Measurements from ENCODE around the gene GNB2.
"Not testable (repeated sequence)": the region's sequence is repeated elsewhere in the genome, so short reads cannot be mapped to it uniquely, and the experiment has no call there.

The GNB2 gene

DNA sequence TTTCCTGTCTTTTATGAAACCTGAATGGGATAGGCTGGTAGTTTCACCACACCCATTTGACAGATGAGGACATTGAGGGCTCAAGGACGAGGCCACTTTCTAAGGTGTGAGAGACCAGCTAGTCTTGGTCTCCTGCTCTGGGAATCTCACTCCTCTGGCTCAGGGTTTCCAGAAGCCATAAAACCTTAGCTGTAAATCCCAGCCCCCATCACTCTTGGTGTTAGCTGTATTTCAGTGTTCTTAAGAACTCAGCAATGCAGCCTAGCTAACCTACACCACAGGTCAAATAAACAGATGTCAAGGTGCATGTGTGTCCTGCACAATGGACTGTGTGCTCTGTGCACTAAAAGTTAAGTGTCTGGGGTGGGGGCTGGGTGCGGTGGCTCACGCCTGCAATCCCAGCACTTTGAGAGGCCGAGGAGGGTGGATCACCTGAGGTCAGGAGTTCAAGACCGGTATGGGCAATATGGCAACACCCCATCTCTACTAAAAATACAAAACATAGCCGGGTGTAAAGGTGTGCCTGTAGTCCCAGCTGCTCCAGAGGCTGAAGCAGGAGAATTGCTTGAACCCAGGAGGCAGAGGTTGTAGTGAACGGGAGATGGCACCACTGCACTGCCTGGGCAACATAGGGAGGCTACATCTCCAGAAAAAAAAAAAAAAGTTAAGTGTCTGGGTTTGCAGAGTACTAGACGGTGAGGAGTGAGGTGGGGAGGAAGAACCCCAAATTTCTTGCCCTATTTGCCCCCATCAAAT, 46.2 kb downstream of the GNB2 start:
- Histone ChIP-seq H3K27ac (ENCODE audit: low read depth in 2 of 2, low read length in 2 of 2) (no peak overlapping the region), H3K36me3 (ENCODE audit: control insufficient read depth in 2 of 2, insufficient read depth in 2 of 2, low read length in 2 of 2) (no peaks in the 10 kb centered on the region), H3K9me3 (ENCODE audit: control insufficient read depth in 2 of 2, low read length in 2 of 2) (no peaks in the 10 kb centered on the region), H3K9ac (ENCODE audit: low read depth in 1 of 2, low read length in 2 of 2) (no peak overlapping the region), H3K27me3 (ENCODE audit: control insufficient read depth in 2 of 2, insufficient read depth in 2 of 2, low read length in 2 of 2) (peaks cover 30 to 34% of the 10 kb centered on the region in 2 donors), H3K4me1 (ENCODE audit: control insufficient read depth in 2 of 2, insufficient read depth in 2 of 2, low read length in 2 of 2) (peaks cover 0 to 3% of the 10 kb centered on the region in 2 donors), H3K4me3 (ENCODE audit: low read length in 2 of 2) (no peak overlapping the region)

DNA sequence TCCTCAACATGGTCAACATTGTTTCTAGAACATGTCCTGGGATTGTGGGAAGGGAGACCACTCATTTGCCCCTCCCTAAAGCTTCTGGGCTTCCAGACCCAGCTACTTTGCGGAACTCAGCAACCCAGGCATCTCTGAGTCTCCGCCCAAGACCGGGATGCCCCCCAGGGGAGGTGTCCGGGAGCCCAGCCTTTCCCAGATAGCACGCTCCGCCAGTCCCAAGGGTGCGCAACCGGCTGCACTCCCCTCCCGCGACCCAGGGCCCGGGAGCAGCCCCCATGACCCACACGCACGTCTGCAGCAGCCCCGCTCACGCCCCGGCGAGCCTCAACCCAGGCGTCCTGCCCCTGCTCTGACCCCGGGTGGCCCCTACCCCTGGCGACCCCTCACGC, 46.7 kb downstream of the GNB2 start, which contains the start of gene EPO:
Gene EPO, plus strand, starts transcription at position 190 of the 392 bp plus-strand sequence. CDS start 513 bp downstream, outside the sequence.
- Histone ChIP-seq H3K4me3 (ENCODE audit: low read length in 2 of 2) (no peak within 1 kb of the TSS), H3K27me3 (ENCODE audit: control insufficient read depth in 2 of 2, insufficient read depth in 2 of 2, low read length in 2 of 2) (peaks cover 30 to 34% of the 10 kb centered on the region in 2 donors)

DNA sequence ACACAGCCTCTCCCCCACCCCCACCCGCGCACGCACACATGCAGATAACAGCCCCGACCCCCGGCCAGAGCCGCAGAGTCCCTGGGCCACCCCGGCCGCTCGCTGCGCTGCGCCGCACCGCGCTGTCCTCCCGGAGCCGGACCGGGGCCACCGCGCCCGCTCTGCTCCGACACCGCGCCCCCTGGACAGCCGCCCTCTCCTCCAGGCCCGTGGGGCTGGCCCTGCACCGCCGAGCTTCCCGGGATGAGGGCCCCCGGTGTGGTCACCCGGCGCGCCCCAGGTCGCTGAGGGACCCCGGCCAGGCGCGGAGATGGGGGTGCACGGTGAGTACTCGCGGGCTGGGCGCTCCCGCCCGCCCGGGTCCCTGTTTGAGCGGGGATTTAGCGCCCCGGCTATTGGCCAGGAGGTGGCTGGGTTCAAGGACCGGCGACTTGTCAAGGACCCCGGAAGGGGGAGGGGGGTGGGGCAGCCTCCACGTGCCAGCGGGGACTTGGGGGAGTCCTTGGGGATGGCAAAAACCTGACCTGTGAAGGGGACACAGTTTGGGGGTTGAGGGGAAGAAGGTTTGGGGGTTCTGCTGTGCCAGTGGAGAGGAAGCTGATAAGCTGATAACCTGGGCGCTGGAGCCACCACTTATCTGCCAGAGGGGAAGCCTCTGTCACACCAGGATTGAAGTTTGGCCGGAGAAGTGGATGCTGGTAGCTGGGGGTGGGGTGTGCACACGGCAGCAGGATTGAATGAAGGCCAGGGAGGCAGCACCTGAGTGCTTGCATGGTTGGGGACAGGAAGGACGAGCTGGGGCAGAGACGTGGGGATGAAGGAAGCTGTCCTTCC, 47.3 kb downstream of the GNB2 start:
- Histone ChIP-seq H3K9me3 (ENCODE audit: control insufficient read depth in 2 of 2, low read length in 2 of 2) (no peaks in the 10 kb centered on the region), H3K36me3 (ENCODE audit: control insufficient read depth in 2 of 2, insufficient read depth in 2 of 2, low read length in 2 of 2) (no peaks in the 10 kb centered on the region), H3K27ac (ENCODE audit: low read depth in 2 of 2, low read length in 2 of 2) (no peak overlapping the region), H3K27me3 (ENCODE audit: control insufficient read depth in 2 of 2, insufficient read depth in 2 of 2, low read length in 2 of 2) (peaks cover 30 to 34% of the 10 kb centered on the region in 2 donors), H3K9ac (ENCODE audit: low read depth in 1 of 2, low read length in 2 of 2) (no peak overlapping the region), H3K4me1 (ENCODE audit: control insufficient read depth in 2 of 2, insufficient read depth in 2 of 2, low read length in 2 of 2) (peaks cover 3 to 5% of the 10 kb centered on the region in 2 donors), H3K4me3 (ENCODE audit: low read length in 2 of 2) (no peak overlapping the region)

More for the DNA sequence above, 46.7 kb downstream of the GNB2 start, which contains the start of gene EPO:
- Histone ChIP-seq H3K4me1 (ENCODE audit: control insufficient read depth in 2 of 2, insufficient read depth in 2 of 2, low read length in 2 of 2) (peaks cover 3% of the 10 kb centered on the region in 2 donors), H3K9ac (ENCODE audit: low read depth in 1 of 2, low read length in 2 of 2) (no peak within 1 kb of the TSS), H3K9me3 (ENCODE audit: control insufficient read depth in 2 of 2, low read length in 2 of 2) (no peaks in the 10 kb centered on the region), H3K36me3 (ENCODE audit: control insufficient read depth in 2 of 2, insufficient read depth in 2 of 2, low read length in 2 of 2) (no peaks in the 10 kb centered on the region), H3K27ac (ENCODE audit: low read depth in 2 of 2, low read length in 2 of 2) (no peak within 1 kb of the TSS)

DNA sequence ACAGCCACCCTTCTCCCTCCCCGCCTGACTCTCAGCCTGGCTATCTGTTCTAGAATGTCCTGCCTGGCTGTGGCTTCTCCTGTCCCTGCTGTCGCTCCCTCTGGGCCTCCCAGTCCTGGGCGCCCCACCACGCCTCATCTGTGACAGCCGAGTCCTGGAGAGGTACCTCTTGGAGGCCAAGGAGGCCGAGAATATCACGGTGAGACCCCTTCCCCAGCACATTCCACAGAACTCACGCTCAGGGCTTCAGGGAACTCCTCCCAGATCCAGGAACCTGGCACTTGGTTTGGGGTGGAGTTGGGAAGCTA, 47.9 kb downstream of the GNB2 start:
- Histone ChIP-seq H3K9ac (ENCODE audit: low read depth in 1 of 2, low read length in 2 of 2) (no peak overlapping the region), H3K27ac (ENCODE audit: low read depth in 2 of 2, low read length in 2 of 2) (no peak overlapping the region), H3K27me3 (ENCODE audit: control insufficient read depth in 2 of 2, insufficient read depth in 2 of 2, low read length in 2 of 2) (peaks cover 30 to 34% of the 10 kb centered on the region in 2 donors), H3K4me3 (ENCODE audit: low read length in 2 of 2) (no peak overlapping the region), H3K36me3 (ENCODE audit: control insufficient read depth in 2 of 2, insufficient read depth in 2 of 2, low read length in 2 of 2) (no peaks in the 10 kb centered on the region), H3K4me1 (ENCODE audit: control insufficient read depth in 2 of 2, insufficient read depth in 2 of 2, low read length in 2 of 2) (peaks cover 3 to 5% of the 10 kb centered on the region in 2 donors), H3K9me3 (ENCODE audit: control insufficient read depth in 2 of 2, low read length in 2 of 2) (no peaks in the 10 kb centered on the region)

DNA sequence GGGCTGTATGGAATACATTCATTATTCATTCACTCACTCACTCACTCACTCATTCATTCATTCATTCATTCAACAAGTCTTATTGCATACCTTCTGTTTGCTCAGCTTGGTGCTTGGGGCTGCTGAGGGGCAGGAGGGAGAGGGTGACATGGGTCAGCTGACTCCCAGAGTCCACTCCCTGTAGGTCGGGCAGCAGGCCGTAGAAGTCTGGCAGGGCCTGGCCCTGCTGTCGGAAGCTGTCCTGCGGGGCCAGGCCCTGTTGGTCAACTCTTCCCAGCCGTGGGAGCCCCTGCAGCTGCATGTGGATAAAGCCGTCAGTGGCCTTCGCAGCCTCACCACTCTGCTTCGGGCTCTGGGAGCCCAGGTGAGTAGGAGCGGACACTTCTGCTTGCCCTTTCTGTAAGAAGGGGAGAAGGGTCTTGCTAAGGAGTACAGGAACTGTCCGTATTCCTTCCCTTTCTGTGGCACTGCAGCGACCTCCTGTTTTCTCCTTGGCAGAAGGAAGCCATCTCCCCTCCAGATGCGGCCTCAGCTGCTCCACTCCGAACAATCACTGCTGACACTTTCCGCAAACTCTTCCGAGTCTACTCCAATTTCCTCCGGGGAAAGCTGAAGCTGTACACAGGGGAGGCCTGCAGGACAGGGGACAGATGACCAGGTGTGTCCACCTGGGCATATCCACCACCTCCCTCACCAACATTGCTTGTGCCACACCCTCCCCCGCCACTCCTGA, 49.1 kb downstream of the GNB2 start:
- H3K36me3 ChIP-seq (ENCODE audit: control insufficient read depth in 2 of 2, insufficient read depth in 2 of 2, low read length in 2 of 2): no peaks in the 10 kb centered on the region
- no peaks in the 10 kb centered on the region for H3K9me3 ChIP-seq (ENCODE audit: control insufficient read depth in 2 of 2, low read length in 2 of 2)
- H3K4me1 ChIP-seq (ENCODE audit: control insufficient read depth in 2 of 2, insufficient read depth in 2 of 2, low read length in 2 of 2): peaks cover 3 to 5% of the 10 kb centered on the region in 2 donors
- no peak overlapping the region for H3K27ac ChIP-seq (ENCODE audit: low read depth in 2 of 2, low read length in 2 of 2)
- peaks cover 30 to 34% of the 10 kb centered on the region in 2 donors for H3K27me3 ChIP-seq (ENCODE audit: control insufficient read depth in 2 of 2, insufficient read depth in 2 of 2, low read length in 2 of 2)
- H3K4me3 ChIP-seq (ENCODE audit: low read length in 2 of 2): no peak overlapping the region
- no peak overlapping the region for H3K9ac ChIP-seq (ENCODE audit: low read depth in 1 of 2, low read length in 2 of 2)

DNA sequence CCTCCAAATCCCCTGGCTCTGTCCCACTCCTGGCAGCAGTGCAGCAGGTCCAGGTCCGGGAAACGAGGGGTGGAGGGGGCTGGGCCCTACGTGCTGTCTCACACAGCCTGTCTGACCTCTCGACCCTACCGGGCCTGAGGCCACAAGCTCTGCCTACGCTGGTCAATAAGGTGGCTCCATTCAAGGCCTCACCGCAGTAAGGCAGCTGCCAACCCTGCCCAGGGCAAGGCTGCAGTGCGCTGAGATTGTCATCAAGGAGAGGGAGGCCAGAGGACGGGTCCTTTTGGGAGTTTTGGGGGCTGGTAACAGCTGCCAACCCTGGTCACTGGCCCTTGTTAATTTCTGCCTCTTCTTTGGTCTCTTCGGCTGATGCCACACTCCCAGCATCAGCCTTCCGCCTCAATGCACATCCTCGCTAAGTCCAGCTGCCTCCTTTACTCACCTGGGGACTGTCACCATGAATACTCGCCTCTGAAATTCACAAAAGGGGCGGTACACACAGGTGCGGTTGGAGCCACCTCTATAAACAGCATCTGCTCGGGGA, 50.3 kb downstream of the GNB2 start:
- H3K9ac ChIP-seq (ENCODE audit: low read depth in 1 of 2, low read length in 2 of 2): no peak overlapping the region
- no peaks in the 10 kb centered on the region for H3K9me3 ChIP-seq (ENCODE audit: control insufficient read depth in 2 of 2, low read length in 2 of 2)
- peaks cover 30 to 34% of the 10 kb centered on the region in 2 donors for H3K27me3 ChIP-seq (ENCODE audit: control insufficient read depth in 2 of 2, insufficient read depth in 2 of 2, low read length in 2 of 2)
- H3K36me3 ChIP-seq (ENCODE audit: control insufficient read depth in 2 of 2, insufficient read depth in 2 of 2, low read length in 2 of 2): no peaks in the 10 kb centered on the region
- peaks cover 3 to 5% of the 10 kb centered on the region in 2 donors for H3K4me1 ChIP-seq (ENCODE audit: control insufficient read depth in 2 of 2, insufficient read depth in 2 of 2, low read length in 2 of 2)
- H3K4me3 ChIP-seq (ENCODE audit: low read length in 2 of 2): no peak overlapping the region
- no peak overlapping the region for H3K27ac ChIP-seq (ENCODE audit: low read depth in 2 of 2, low read length in 2 of 2)

DNA sequence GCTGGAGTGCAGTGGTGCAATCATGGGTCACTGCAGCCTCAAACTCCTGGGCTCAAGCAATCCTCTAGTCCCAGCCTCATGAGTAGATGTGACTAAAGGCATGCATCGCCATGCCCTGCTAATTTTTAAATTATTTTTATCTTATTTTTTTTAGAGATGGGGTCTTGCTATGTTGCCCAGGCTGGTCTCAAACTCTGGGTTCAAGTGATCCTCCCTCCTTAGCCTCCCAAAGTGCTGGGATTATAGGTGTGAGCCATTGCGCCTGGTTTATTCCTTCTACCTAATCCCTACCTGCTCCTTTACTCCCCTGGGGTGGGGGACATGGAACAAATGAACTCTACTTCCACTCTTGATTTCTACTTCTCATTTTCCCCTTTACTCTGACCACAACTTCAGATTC, 50.8 kb downstream of the GNB2 start:
- H3K27me3 ChIP-seq (ENCODE audit: control insufficient read depth in 2 of 2, insufficient read depth in 2 of 2, low read length in 2 of 2): peaks cover 29 to 33% of the 10 kb centered on the region in 2 donors
- not testable (repeated sequence) for H3K36me3 ChIP-seq (ENCODE audit: control insufficient read depth in 2 of 2, insufficient read depth in 2 of 2, low read length in 2 of 2); H3K27ac ChIP-seq (ENCODE audit: low read depth in 2 of 2, low read length in 2 of 2); H3K9ac ChIP-seq (ENCODE audit: low read depth in 1 of 2, low read length in 2 of 2); H3K4me3 ChIP-seq (ENCODE audit: low read length in 2 of 2); H3K4me1 ChIP-seq (ENCODE audit: control insufficient read depth in 2 of 2, insufficient read depth in 2 of 2, low read length in 2 of 2); H3K9me3 ChIP-seq (ENCODE audit: control insufficient read depth in 2 of 2, low read length in 2 of 2)

DNA sequence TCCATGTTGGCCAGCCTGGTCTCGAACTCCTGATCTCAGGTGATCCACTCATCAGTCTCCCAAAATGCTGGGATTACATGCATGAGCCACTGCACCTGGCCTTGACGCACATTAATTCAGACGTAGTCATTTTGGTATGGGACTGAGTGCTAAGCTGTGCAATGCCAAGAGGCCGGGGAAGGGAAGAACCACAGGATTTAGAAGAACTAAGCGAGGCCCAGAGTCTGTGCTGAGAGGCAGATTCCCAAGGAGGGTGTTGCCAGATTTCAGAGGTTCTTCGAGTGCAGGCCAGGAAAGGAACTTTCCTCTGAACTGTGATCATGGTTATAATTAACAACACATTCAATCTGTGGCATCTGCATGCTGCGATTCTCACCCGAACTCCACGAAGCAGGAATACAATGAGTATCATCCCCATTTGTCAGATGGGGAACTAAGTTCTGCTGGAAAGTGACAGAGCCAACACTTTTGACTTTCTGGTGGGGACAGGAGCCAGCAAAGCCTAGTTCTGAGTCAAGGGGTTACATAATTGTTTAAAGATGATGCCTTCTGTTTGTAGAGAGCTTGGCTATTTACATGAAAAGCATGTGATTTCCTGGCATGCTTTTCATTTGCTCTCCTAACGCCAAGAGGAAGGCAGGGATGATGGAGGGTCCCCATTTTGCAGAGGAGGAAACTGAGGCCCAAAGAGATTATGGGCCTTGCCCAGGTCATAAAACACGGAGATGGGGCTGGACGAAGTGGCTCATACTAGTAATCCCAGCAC, 53.6 kb downstream of the GNB2 start:
- peak overlapping the region; percentile 16 to 29 for H3K27ac ChIP-seq (ENCODE audit: low read depth in 2 of 2, low read length in 2 of 2)
- peaks cover 0 to 5% of the 10 kb centered on the region in 2 donors for H3K4me1 ChIP-seq (ENCODE audit: control insufficient read depth in 2 of 2, insufficient read depth in 2 of 2, low read length in 2 of 2)
- H3K9me3 ChIP-seq (ENCODE audit: control insufficient read depth in 2 of 2, low read length in 2 of 2): no peaks in the 10 kb centered on the region
- H3K9ac ChIP-seq (ENCODE audit: low read depth in 1 of 2, low read length in 2 of 2): no peak overlapping the region
- peaks cover 5 to 14% of the 10 kb centered on the region in 2 donors for H3K27me3 ChIP-seq (ENCODE audit: control insufficient read depth in 2 of 2, insufficient read depth in 2 of 2, low read length in 2 of 2)
- H3K36me3 ChIP-seq (ENCODE audit: control insufficient read depth in 2 of 2, insufficient read depth in 2 of 2, low read length in 2 of 2): no peaks in the 10 kb centered on the region
- no peak overlapping the region for H3K4me3 ChIP-seq (ENCODE audit: low read length in 2 of 2)

DNA sequence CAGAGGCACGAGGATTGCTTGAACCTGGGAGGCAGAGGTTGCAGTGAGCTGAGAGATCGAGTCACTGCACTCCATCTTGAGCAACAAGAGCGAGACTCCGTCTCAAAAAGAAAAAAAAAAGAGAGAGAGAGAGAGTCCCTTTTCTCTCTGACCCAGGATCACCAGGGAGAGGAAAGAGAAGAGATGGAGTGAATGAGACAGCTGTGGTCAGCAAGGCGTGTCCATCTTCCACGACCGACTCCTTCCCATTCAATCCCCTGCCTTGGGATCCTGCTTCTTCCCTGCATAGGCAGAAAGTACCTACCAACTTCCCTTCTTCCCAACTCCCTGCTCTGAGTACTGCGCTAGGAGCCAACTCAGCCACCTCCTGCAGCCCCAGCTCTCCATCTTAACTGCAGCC, 54.7 kb downstream of the GNB2 start:
- H3K9ac ChIP-seq (ENCODE audit: low read depth in 1 of 2, low read length in 2 of 2): no peak overlapping the region
- no peak overlapping the region for H3K27ac ChIP-seq (ENCODE audit: low read depth in 2 of 2, low read length in 2 of 2)
- H3K4me3 ChIP-seq (ENCODE audit: low read length in 2 of 2): no peak overlapping the region
- H3K4me1 ChIP-seq (ENCODE audit: control insufficient read depth in 2 of 2, insufficient read depth in 2 of 2, low read length in 2 of 2): peaks cover 0 to 5% of the 10 kb centered on the region in 2 donors
- H3K36me3 ChIP-seq (ENCODE audit: control insufficient read depth in 2 of 2, insufficient read depth in 2 of 2, low read length in 2 of 2): no peaks in the 10 kb centered on the region
- H3K27me3 ChIP-seq (ENCODE audit: control insufficient read depth in 2 of 2, insufficient read depth in 2 of 2, low read length in 2 of 2): peaks cover 0 to 11% of the 10 kb centered on the region in 2 donors
- no peaks in the 10 kb centered on the region for H3K9me3 ChIP-seq (ENCODE audit: control insufficient read depth in 2 of 2, low read length in 2 of 2)
